ENCODE results near the gene MBNL3.

The MBNL3 gene

GRCh38 chrX:132520213-132520612 is 31.4 kb upstream of the MBNL3 start:
- TF ChIP-seq CTCF (IDR thresholded peaks at IDR 0.05; ENCODE audit: low read depth, low read length, missing control alignments) = no peak
- in situ Hi-C loops (cut with HindIII; ENCODE audit: low pct_ligation_motif_present, low sequenced_read_pairs) = no loop called here
- no peak for DNase-seq

GRCh38 chrX:132518401-132518800 is 29.6 kb upstream of the MBNL3 start:
- no peaks in the 10 kb centered on the region for H3K36me3 ChIP-seq (replicated peaks)
- in situ Hi-C loops (cut with HindIII; ENCODE audit: low pct_ligation_motif_present, low sequenced_read_pairs) = no loop called here
- H3K4me3 ChIP-seq (ENCODE audit: low read depth, low read length) = no peak overlapping the region
- no peaks in the 10 kb centered on the region for H3K27me3 ChIP-seq (replicated peaks)
- no peak for TF ChIP-seq CTCF (IDR thresholded peaks at IDR 0.05; ENCODE audit: low read depth, low read length, missing control alignments)
- DNase-seq = no peak
- no peak overlapping the region for H3K27ac ChIP-seq

More at GRCh38 chrX:132520213-132520612, 31.4 kb upstream of the MBNL3 start:
- Histone ChIP-seq H3K36me3 (replicated peaks) (no peaks in the 10 kb centered on the region), H3K4me3 (ENCODE audit: low read depth, low read length) (no peak overlapping the region), H3K27me3 (replicated peaks) (no peaks in the 10 kb centered on the region), H3K27ac (no peak overlapping the region)

DNA sequence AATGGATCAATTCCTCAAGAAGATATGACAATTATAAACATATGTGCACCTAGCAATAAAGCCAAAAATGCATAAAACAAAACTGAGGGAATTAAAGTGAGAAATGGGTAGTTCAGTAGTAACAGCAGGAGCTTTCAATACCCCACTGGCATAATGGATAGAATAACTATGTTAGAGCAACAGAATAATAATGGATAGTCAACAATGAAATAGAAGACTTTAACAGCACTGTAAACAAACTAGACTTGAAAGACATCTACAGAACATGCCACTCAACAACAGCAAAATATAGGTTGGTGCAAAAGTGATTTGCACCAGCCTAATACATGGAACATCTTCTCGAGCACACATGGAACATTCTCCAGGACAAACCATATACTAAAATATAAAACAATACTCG is 20.0 kb upstream of the MBNL3 start:
- H3K27ac ChIP-seq = no peak overlapping the region
- H3K36me3 ChIP-seq (replicated peaks) = no peaks in the 10 kb centered on the region
- H3K4me3 ChIP-seq (ENCODE audit: low read depth, low read length) = no peak overlapping the region
- H3K27me3 ChIP-seq (replicated peaks) = no peaks in the 10 kb centered on the region
- no peak for DNase-seq
- in situ Hi-C loops (cut with HindIII; ENCODE audit: low pct_ligation_motif_present, low sequenced_read_pairs) = no loop called here
- TF ChIP-seq CTCF (IDR thresholded peaks at IDR 0.05; ENCODE audit: low read depth, low read length, missing control alignments) = no peak

DNA sequence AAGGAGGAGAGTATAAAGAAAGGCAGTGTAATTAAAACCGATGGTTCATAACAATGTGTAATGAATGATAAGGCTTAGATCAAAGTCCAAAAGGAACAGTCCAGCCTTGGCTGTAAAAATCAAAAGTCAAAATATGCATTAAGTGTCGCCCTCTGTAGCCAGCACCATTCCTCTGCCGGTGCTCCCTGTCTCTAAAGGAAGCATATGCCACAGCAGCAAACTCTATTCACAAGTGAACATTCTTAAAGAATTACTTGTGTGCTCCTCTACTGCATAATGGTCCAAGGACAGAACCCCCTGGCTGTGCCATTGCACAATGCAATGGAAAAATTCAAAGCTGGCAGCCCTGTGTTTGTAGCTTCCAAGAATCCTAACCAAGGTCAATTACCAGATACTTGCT is 16.3 kb upstream of the MBNL3 start:
- in situ Hi-C loops (cut with HindIII; ENCODE audit: low pct_ligation_motif_present, low sequenced_read_pairs) = no loop called here
- H3K27ac ChIP-seq = no peak overlapping the region
- DNase-seq = no peak
- H3K4me3 ChIP-seq (ENCODE audit: low read depth, low read length) = no peak overlapping the region
- H3K27me3 ChIP-seq (replicated peaks) = no peaks in the 10 kb centered on the region
- TF ChIP-seq CTCF (IDR thresholded peaks at IDR 0.05; ENCODE audit: low read depth, low read length, missing control alignments) = no peak
- no peaks in the 10 kb centered on the region for H3K36me3 ChIP-seq (replicated peaks)

DNA sequence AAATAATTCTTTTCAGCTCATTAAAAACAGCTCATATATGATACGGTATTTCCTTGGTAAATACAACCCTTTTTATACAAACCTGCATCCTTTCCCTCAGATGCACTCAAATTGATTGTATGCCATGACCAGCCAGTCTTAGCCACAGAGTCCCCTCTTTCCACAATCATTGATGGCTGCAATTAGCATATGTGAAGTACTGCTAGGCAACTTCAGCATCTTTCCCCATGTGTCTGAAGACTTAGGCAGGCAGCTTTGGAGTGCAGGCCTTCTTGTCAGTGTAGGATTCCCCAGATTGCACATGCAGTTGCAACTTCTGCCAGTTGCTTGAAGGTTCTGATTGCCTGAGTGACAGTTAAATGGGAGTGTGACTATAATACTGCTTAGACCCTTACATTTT is 15.6 kb upstream of the MBNL3 start:
- no peaks in the 10 kb centered on the region for H3K36me3 ChIP-seq (replicated peaks)
- in situ Hi-C loops (cut with HindIII; ENCODE audit: low pct_ligation_motif_present, low sequenced_read_pairs) = no loop called here
- no peaks in the 10 kb centered on the region for H3K27me3 ChIP-seq (replicated peaks)
- H3K4me3 ChIP-seq (ENCODE audit: low read depth, low read length) = no peak overlapping the region
- DNase-seq = no peak
- TF ChIP-seq CTCF (IDR thresholded peaks at IDR 0.05; ENCODE audit: low read depth, low read length, missing control alignments) = no peak
- no peak overlapping the region for H3K27ac ChIP-seq

- TF ChIP-seq CTCF (IDR thresholded peaks at IDR 0.05; ENCODE audit: low read depth, low read length, missing control alignments) = no peak
- in situ Hi-C loops (cut with HindIII; ENCODE audit: low pct_ligation_motif_present, low sequenced_read_pairs) = no loop called here
Observed at GRCh38 chrX:132501606-132502005, 12.8 kb upstream of the MBNL3 start.

More at GRCh38 chrX:132501606-132502005, 12.8 kb upstream of the MBNL3 start:
- DNase-seq = no peak
- Histone ChIP-seq H3K27me3 (replicated peaks) (no peaks in the 10 kb centered on the region), H3K36me3 (replicated peaks) (no peaks in the 10 kb centered on the region), H3K27ac (no peak overlapping the region), H3K4me3 (ENCODE audit: low read depth, low read length) (no peak overlapping the region)

Data from brain microvascular endothelial cell (primary cell).